GM21526 (cell line): ENCODE results near the gene PRRC2C.
"Not testable (repeated sequence)": the region's sequence is repeated elsewhere in the genome, so short reads cannot be mapped to it uniquely, and the experiment has no call there.

Experiments
- ATAC-seq: cut with Tn5 transposase; IDR thresholded peaks from one replicate; pipeline ENCODE4 v1.9.1; 2021; ENCODE audit warnings: moderate library complexity; ENCODE audit not compliant: unreplicated experiment, low FRiP score

Gene PRRC2C

DNA sequence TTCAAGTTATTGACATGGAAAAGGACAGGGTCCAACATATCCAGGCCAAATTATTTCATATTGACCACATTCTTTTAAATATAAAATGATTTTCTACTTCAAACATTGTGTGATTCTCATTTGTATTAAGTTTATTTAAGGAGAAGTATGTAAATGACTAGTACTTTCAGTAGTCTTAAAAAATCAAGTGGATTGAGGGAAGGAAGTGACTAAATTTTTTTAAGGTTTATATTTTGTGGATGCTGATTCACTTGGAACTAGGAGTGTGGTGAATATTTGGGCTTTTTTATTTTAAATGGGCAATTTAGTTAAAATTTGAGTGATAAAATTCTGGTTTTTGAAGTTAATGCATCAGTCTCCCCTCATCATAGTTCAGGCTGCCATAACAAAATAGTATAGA is 10.1 kb downstream of the PRRC2C start:
- no peak for ATAC-seq

DNA sequence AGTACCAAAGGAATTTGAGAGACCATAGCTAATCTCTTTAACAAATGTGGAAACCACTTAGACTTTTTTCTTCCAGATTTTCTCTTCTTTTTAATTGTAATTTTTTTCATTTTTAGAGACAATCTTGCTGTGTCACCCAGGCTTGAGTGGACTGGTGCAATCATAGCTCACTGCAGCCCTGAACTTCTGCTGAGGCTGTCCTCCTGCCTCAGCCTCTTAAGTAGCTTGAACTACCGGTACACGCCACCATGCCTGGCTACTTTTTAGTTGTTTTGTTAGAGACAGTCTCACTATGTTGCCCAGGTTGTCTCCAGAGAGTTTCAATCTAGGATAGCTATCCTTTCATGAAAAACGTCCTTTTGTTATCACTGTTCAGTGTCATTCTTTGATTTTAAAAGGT is 15.0 kb downstream of the PRRC2C start:
- ATAC-seq = no peak

- no peak for ATAC-seq
Measured at GRCh38 chr1:171500803-171501202, 15.5 kb downstream of the PRRC2C start.

DNA sequence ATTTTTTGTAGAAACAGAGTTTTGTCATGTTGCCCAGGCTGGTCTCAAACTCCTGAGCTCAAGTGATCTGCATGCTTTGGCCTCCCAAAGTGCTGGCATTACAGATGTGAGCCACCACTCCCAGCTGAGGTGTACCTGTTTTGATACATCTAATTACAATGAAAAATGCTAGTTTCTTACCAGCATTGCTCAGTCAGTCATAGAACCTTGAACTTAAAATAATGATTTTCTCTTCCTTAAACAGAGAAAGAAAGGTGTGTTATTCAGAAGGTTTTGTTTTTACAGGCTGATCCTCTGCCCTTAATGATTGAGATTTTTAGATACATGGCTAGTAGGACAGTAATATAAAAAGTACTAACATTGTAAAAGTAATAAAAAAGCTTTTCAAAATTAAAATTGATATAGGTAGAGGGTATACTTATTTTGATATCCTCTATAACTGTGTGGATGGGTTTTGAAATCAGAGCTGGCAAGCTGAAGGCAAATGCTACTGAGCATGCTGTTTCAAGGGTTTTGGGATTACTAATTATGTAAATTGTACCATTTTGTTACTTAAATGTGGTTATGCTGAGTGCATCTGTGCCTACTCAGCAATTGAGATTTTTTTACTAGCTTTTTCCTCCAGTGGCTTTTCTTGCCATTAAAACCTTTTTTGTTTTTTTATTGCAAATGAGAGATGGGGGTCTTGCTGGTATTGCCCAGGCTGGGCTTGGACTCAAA is 16.1 kb downstream of the PRRC2C start:
- ATAC-seq = peak; percentile 43

DNA sequence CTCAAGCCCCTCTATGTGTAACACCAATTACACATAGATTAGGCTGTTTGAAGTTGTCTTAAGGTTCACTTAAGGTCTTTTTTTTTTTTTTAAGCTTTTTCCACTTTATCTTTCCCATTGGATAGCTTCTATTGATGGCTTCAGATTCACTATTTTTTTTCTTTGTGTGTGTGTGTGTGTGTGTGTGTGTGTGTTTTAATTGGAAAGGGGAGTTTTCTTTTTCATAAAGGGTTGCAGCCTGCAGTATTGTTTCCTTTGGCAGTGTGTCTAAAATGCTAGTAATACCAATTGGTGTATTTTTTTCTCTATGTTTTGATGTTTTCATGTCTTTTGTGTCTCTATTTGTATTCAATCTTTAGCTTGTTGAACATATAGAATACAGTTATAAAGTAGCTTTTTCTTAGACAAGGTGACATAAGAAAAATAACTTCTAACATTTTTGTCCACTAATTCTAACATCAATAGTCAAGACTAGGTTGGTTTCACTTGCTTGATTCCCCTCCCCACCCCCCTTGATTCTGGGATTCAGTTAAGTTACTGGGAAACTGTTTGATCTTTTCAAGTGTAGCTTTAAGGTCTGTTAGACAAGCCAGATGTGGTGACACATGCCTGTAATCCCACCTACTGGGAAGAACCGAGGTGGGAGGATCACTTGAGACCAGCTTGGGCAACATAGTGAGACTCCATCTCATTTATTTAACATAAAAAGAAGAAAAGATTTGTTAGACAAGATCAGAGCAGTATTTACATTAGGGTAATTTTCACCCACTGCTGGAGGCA is 21.4 kb downstream of the PRRC2C start:
- no peak for ATAC-seq

DNA sequence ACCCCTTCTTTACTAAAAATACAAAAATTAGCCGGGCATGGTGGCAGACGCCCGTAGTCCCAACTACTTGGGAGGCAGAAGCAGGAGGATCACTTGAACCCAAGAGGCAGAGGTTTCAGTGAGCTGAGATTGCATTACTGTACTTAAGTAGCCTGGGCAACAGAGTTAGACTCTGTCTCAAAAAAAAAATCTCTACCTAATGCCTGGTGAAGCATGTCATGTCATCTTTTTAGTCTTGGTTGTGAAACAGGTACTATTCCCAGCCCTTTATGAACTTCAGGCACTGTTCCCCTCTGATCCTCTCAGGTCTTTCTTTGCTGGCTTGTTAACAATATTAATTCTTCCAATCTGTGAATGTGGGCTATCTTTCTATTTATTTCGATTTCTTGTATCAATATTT is 22.1 kb downstream of the PRRC2C start:
- ATAC-seq = no peak

GRCh38 chr1:171509191-171509590 is 23.9 kb downstream of the PRRC2C start:
- ATAC-seq = no peak

GRCh38 chr1:171513743-171514142 is 28.4 kb downstream of the PRRC2C start:
- no peak for ATAC-seq

DNA sequence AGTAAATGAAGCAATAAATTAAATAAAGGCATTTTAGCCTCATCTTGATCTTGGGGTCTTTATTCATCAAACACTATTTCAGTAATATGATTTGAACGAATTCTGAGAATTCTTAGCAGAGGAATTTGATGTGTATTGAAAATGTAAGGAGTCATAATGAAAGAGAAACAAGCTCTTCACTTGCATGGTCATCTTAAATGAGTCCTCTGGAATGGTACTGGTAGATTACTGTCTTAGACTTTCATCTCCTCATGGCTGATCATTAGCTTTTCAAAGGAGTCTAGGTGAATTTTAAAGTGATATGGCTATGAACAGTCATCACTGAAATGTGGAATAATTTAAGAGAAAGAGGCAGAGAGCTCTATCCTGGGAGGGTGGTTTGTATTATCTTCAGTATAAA is 30.0 kb downstream of the PRRC2C start:
- no peak for ATAC-seq

GRCh38 chr1:171515741-171516140 is 30.4 kb downstream of the PRRC2C start:
- ATAC-seq = no peak

DNA sequence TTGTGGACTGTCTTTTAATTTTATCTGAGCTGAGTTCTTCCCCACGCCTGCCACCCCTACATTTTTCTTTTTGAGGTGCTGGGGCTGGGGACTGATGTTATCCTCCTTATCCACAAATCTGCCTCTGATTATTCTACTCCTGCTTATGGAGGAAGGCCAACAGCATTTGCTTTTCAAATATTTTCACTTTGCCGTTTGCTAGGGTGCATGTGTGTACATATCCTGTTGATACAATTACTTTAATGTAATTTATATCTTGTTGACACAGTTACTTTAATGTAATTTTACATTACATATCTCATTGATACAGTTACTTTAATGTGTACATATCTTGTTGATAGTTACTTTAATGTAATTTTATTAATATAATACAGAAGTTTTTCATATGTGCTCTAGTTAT is 36.2 kb downstream of the PRRC2C start:
- no peak for ATAC-seq

DNA sequence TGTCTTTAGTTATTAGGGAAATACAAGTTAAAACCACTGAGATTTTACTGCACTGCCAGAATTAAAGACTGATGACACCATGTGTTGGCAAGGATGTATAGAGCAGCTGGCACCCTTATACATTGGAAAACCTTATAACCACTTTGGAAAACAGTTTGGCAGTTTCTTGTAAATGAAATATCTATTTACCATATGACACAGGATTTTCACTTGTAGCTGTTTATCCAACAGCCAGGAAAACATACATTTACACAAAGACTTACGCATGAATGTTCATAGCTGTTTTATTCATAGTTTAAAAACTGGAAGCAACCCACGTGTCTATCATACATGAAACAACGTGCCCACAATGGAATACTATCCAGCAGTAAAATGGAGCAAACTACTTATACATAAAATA is 45.3 kb downstream of the PRRC2C start:
- no peak for ATAC-seq

DNA sequence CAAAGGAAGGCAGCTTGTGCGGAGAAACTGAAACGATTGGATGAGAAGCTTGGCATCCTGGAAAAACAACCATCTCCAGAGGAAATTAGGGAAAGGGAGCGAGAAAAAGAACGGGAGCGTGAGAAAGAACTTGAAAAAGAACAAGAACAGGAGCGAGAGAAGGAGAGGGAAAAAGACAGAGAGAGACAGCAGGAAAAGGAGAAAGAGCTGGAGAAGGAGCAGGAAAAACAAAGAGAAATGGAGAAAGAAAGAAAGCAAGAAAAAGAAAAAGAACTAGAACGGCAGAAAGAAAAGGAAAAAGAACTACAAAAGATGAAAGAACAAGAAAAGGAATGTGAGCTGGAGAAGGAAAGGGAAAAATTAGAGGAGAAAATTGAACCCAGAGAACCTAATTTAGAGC is 47.2 kb downstream of the PRRC2C start:
- ATAC-seq = no peak

- ATAC-seq = no peak
Measured at GRCh38 chr1:171545523-171545922, 60.2 kb downstream of the PRRC2C start.

GRCh38 chr1:171550050-171550449 is 64.7 kb downstream of the PRRC2C start:
- ATAC-seq = no peak

GRCh38 chr1:171550598-171551100 is 65.3 kb downstream of the PRRC2C start:
- not testable (repeated sequence) for ATAC-seq

GRCh38 chr1:171553960-171554359 is 68.6 kb downstream of the PRRC2C start:
- ATAC-seq = not testable (repeated sequence)

- no peak for ATAC-seq
Measured at GRCh38 chr1:171563675-171564074, 78.3 kb downstream of the PRRC2C start.

GRCh38 chr1:171566467-171566866 is 81.1 kb downstream of the PRRC2C start:
- no peak for ATAC-seq

- ATAC-seq = no peak
Measured at GRCh38 chr1:171570295-171570694, 85.0 kb downstream of the PRRC2C start.

DNA sequence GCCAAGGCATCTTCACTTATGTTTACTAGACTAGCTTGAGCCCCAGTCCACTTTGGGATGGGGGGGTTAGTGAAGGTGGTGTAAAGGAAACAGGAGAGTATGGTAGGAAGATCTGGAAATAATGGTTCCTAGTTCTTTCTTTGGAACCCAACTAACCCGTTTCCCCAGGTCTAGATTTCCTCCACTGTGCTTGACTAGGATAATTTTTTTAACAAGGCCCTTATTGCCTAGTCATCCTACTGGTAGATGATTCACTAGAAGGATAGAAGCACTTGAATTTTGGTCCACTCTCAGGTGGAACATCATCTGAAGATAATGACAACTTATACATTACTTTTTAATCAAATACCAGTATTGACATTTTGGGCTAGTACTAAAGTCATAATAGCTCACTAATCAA is 90.8 kb downstream of the PRRC2C start:
- no peak for ATAC-seq

DNA sequence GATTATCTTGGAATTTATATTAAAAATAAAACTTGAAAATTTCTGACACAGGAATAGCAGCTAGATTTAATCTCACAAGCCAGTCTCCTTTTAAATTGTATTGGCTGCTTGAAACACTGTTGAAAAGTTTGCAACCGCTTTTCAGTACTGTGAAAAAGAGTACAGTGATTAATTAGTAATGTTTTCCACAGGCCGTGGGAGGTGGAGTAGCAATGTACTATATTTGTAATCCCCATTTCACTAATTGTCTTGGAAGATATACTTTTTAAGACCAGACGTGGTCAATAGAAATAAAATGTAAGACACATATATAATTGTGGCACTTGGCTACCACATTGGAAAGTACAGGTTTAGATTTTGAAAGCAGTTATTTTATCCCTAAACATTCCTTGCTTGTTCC is 95.9 kb downstream of the PRRC2C start:
- ATAC-seq = no peak
